GM19438 (cell line): ENCODE results near the gene PLEKHJ1.

Source experiments
- ATAC-seq: cut with Tn5 transposase; IDR thresholded peaks from one replicate; pipeline ENCODE4 v1.9.1; 2021; ENCODE audit warnings: low read depth; ENCODE audit not compliant: unreplicated experiment

Gene PLEKHJ1

GRCh38 chr19:2226051-2226839 lies 9.9 kb downstream of the PLEKHJ1 start:
- ATAC-seq: no peak

GRCh38 chr19:2225415-2226050 lies 10.6 kb downstream of the PLEKHJ1 start:
- no peak for ATAC-seq

- ATAC-seq: no peak
Measured at GRCh38 chr19:2224754-2225349, 11.3 kb downstream of the PLEKHJ1 start.

DNA sequence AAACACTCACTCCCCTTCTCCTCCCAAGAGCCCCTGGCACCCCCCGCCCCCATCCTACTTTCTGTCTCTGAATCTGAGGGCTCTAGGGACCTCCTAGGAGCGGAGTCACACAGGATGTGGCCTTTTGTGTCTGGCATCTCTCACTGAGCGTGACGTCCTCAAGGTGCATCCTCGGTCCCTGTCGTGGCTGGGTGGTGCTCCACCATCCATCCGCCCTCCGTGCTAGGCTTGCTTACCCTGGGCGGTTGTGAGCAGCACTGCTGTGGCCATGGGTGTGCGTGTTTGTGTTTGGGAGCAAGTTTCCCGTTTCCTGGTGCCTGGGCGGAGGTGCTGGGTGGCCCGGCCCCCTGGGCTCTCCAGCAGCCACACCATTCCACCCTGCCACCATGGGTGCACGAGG lies 12.2 kb downstream of the PLEKHJ1 start:
- ATAC-seq: no peak

DNA sequence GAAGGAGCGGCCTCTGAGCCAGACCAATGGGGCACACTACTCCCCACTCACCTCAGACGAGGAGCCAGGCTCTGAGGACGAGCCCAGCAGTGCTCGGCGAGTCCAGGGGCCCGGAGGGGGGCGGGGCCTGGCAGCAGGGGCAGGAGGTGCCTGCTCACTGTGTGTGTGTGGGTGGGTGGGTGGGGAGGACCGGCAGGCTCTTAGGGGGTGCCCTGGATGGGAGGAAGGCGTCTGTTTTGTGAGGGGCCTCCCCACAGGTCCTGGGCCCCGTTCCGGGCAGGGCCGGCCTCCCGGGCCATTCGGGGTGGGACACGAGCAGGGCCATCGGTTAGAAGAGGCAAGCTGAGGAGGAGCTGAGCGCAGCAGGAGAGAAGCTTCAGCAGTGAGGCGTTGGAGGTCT lies 12.7 kb downstream of the PLEKHJ1 start:
- ATAC-seq: no peak

DNA sequence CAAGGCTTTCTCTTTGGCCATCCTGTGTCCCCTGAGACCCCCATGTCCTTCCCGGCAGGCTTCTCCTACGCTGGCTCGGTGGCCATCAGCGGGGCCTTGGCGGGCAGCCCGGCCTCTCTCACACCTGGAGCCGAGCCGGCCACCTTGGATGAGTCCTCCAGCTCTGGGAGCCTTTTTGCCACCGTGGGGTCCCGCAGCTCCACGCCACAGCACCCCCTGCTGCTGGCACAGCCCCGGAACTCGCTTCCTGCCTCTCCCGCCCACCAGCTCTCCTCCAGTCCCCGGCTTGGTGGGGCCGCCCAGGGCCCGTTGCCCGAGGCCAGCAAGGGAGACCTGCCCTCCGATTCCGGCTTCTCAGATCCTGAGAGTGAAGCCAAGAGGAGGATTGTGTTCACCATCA lies 14.2 kb downstream of the PLEKHJ1 start:
- ATAC-seq: no peak

- no peak for ATAC-seq
Measured at GRCh38 chr19:2221250-2221831, 14.8 kb downstream of the PLEKHJ1 start.

DNA sequence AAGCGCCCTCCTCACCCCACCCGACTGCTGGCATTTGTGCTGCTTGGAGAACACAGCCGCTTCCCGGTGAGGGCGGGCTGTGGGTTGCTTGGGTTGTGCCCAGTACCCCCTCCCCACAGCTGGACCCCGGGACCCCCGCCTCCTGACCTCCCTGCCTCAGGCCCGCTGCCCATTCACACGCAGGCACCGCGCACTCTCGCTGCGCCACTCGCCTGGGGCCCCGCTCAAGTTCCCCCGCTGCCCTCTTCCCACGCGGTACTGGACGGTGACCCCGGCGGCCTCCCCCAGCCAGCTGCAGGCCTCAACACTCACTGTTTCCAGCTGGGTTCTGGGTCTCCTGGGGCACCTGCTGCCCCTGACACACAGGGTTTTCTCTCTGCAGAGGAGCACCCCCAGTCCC lies 16.4 kb downstream of the PLEKHJ1 start:
- no peak for ATAC-seq

DNA sequence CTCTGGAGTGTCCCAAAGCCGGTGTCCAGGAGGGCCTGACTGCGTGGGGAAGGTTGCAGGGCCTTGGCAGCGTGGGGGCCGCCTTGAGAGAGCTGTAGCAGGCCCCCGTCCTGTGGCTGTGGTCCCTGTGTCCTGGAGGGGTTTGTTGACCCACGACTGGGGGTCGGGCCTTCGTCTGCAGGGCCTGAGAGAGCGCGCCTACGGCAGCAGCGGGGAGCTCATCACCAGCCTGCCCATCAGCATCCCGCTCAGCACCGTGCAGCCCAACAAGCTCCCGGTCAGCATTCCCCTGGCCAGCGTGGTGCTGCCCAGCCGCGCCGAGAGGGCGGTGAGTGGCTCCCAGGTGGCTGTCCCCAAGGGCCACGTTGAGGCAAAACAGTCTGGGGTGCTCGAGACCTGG lies 18.5 kb downstream of the PLEKHJ1 start:
- no peak for ATAC-seq

DNA sequence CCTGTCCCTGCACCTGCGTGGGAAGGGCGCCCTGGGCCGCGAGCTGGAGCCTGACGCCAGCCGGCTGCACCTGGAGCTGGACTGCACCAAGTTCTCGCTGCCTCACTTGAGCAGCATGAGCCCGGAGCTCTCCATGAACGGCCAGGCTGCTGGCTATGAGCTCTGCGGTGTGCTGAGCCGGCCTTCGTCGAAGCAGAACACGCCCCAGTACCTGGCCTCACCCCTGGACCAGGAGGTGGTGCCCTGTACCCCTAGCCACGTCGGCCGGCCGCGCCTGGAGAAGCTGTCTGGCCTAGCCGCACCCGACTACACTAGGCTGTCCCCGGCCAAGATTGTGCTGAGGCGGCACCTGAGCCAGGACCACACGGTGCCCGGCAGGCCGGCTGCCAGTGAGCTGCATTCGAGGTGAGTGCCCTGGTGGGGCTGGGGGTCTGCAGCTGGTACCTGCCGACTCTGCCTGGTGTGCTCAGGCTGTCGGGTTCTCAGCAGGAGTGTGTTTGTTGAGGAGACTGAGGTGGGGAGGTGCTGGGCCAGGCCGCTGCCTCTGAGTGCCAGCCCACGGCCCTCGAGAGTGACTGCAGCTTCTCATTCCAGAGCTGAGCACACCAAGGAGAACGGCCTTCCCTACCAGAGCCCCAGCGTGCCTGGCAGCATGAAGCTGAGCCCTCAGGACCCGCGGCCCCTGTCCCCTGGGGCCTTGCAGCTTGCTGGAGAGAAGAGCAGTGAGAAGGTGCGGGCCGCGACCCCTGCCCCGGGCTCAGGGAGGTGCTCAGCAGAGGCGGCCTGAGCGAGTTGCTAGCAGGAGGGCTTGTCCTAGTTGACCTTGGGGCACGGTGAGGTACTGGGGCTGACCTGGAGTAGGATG lies 19.5 kb downstream of the PLEKHJ1 start:
- no peak for ATAC-seq

DNA sequence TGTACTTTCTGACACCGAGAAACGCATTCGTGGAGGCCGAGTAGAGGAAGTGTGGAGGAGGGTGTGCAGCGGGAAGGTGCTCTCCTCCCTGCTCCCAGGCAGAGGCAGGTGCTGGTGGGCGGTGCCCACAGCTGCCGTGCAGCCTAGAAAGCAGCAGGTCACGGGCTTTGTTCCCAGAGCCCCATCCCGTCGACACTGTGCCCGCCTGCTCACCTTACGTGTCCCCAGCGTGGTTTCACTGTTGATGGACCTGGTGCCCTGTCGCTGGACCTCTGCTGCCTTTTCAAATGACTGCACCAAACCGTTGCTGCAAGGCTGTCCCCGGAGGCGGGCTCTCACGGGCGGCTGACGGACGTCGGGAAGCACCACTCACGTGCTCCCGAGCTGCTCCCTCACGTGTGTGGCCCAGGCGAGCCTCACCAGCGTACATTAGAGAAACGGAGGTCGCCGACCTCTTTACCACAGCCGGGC lies 20.8 kb downstream of the PLEKHJ1 start:
- ATAC-seq: no peak

DNA sequence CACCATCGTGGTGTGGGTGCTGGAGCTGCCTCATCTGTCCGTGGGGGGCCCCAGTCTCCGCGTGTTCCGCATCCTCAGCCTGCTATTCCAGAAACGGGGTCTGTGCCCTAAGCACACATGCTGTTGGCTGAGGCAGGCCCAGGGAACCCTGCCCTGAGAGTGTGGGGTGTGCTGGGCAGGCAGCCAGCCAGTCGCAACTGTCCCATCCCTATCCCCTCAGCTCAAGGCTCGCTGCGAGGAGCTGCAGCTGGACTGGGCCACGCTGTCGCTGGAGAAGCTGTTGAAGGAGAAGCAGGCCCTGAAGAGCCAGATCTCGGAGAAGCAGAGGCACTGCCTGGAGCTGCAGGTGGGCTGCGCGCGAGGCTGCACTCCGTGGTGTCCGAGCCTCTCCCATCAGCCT lies 21.9 kb downstream of the PLEKHJ1 start:
- no peak for ATAC-seq

GRCh38 chr19:2213799-2214198 lies 22.3 kb downstream of the PLEKHJ1 start:
- no peak for ATAC-seq

GRCh38 chr19:2212861-2213711 lies 23.0 kb downstream of the PLEKHJ1 start:
- ATAC-seq: no peak

GRCh38 chr19:2210987-2211740 lies 25.0 kb downstream of the PLEKHJ1 start:
- no peak for ATAC-seq

- no peak for ATAC-seq
Measured at GRCh38 chr19:2210206-2210605, 25.9 kb downstream of the PLEKHJ1 start.

DNA sequence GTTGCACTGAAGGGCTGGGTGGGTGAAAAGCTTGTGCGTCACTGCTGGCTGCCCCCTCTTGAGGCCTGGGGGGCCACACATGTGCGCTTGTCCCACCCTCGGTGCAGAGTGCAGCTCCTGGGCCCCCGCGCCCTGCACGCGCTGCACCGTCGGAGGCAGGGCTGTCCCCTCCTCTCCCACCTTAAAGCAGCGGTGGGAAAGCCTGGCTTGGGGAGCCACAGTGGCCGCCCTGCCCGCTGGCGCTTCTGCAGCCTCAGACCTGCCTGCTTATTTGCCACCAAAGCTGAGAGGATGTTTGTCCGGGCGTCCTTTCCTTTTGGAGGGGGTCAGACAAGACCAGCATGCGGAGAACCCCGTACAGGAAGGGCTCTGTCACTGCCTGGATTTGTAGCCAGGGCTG lies 26.7 kb downstream of the PLEKHJ1 start:
- no peak for ATAC-seq

DNA sequence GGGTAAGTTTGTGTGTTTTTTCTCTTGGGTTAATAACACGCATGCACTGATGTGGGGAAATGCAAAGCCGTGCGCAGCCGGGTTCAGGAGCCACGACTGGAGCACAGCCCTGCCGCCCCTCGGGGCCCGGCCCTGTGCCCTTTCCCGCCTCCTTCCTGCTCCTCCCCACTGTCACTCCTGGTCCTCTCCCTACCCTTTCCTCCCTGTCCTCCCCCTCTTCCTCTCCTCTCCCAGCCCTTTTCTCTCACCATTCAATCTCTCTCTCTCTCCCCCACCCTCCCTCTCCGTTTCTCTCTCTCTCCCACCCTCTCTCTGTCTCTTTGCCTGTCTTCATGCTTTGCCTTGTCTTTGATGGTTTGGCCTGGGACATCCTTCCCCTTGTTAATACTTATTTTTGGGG lies 27.2 kb downstream of the PLEKHJ1 start:
- no peak for ATAC-seq
